Brain microvascular endothelial cell (primary cell): Measurements from ENCODE around the gene FAF1.
"Not testable (repeated sequence)": the region's sequence is repeated elsewhere in the genome, so short reads cannot be mapped to it uniquely, and the experiment has no call there.

Source experiments
- DNase-seq: peaks from one replicate; pipeline ENCODE4 v3.0.0-alpha.2; 2020
- H3K27ac ChIP-seq: fragments of 250-450 bp; sonication (Bioruptor Pico); 2 replicates; pipeline ENCODE4 v1.5.1; 2020; ENCODE audit warnings: mild to moderate bottlenecking, moderate library complexity
- H3K27me3 ChIP-seq: fragments of 250-450 bp; sonication (Bioruptor Pico); replicated peaks from 2 replicates; pipeline ENCODE4 v1.5.1; 2020; ENCODE audit warnings: mild to moderate bottlenecking
- H3K36me3 ChIP-seq: fragments of 250-450 bp; sonication (Bioruptor Pico); replicated peaks from 2 replicates; pipeline ENCODE4 v1.5.1; 2020; ENCODE audit warnings: mild to moderate bottlenecking
- H3K4me3 ChIP-seq: 2 replicates; pipeline ENCODE4 v1.5.1; 2011; ENCODE audit warnings: low read depth, mild to moderate bottlenecking, control low read depth, low read length, moderate library complexity
- in situ Hi-C: cut with HindIII; loops from 2 replicates; pipeline ENCODE4 v1.10.0; 2017; ENCODE audit warnings: low sequenced_read_pairs, low pct_ligation_motif_present
- TF ChIP-seq, protein P1 (sequence below): IDR thresholded peaks from 2 replicates; pipeline ENCODE4 v1.5.1; 2011; ENCODE audit warnings: low read depth, mild to moderate bottlenecking, moderate library complexity, low read length, control low read depth, inconsistent platforms; ENCODE audit errors: missing control alignments

FAF1 gene

DNA sequence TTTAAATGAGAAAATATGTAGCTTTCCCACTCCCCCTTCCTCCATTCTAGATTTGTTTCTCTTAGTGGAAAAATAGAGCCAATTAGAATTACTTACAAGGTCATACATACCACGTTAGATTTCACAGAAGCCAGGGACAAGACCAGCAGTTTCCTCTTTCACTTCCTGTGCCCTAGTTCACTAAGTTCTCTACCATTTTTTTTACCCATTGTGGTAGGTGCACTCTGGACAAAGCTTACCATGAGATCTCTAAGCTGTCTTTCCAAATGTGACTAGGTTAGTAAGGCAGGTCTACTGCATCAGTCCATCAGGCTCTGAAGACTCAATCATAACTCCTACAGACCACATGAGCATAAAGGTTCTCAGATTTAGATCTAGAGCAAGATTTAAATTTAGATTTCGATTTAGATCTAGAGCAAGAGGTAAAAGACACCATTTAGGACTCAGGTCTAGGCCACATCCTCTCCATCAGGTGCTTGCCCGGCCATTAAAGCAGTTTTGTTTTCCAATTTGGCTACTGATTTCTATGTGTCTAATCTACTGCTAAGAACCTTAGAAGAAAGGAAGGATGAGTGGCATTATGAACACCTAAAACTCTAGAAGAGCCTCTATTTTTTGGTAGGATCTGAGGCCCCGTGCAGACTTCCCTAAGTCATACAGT lies 235.3 kb downstream of the FAF1 start:
- H3K27me3 ChIP-seq, result no peaks in the 10 kb centered on the region
- H3K4me3 ChIP-seq, result no peak overlapping the region
- H3K36me3 ChIP-seq, result no peaks in the 10 kb centered on the region
- in situ Hi-C loops, result no loop called here
- TF ChIP-seq, protein P1, sequence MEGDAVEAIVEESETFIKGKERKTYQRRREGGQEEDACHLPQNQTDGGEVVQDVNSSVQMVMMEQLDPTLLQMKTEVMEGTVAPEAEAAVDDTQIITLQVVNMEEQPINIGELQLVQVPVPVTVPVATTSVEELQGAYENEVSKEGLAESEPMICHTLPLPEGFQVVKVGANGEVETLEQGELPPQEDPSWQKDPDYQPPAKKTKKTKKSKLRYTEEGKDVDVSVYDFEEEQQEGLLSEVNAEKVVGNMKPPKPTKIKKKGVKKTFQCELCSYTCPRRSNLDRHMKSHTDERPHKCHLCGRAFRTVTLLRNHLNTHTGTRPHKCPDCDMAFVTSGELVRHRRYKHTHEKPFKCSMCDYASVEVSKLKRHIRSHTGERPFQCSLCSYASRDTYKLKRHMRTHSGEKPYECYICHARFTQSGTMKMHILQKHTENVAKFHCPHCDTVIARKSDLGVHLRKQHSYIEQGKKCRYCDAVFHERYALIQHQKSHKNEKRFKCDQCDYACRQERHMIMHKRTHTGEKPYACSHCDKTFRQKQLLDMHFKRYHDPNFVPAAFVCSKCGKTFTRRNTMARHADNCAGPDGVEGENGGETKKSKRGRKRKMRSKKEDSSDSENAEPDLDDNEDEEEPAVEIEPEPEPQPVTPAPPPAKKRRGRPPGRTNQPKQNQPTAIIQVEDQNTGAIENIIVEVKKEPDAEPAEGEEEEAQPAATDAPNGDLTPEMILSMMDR, result no peak
- no peak overlapping the region for H3K27ac ChIP-seq
- no peak for DNase-seq

DNA sequence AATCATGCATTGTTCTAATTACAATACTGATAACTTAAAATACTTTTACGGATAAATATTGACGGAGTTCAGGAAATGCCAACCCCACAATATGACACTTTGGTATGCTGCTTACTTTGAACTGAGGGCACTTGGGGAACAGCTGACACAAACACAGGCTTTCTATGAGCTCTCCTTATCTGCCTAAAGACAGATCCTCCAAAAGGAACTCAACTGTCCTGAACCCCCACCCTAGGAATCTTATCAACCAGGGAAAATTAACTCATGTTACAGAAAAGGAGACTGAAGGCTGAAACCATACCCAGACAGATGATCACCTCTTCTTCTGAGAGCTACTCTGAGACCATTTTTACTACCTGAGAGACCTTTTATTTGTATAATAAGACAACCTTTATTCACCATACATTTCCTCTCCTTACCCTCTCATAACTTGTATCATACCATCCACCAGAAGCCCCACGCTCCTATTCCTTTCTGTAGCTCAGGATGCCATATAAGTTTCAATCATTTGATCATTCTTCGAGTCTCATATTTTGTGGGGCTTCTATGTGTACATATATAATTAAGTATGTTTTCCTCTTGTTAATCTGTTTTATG lies 239.5 kb downstream of the FAF1 start:
- TF ChIP-seq, protein P1, result no peak
- DNase-seq, result no peak
- Histone ChIP-seq H3K27ac (no peak overlapping the region), H3K36me3 (no peaks in the 10 kb centered on the region), H3K27me3 (no peaks in the 10 kb centered on the region), H3K4me3 (no peak overlapping the region)
- in situ Hi-C loops, result no loop called here

DNA sequence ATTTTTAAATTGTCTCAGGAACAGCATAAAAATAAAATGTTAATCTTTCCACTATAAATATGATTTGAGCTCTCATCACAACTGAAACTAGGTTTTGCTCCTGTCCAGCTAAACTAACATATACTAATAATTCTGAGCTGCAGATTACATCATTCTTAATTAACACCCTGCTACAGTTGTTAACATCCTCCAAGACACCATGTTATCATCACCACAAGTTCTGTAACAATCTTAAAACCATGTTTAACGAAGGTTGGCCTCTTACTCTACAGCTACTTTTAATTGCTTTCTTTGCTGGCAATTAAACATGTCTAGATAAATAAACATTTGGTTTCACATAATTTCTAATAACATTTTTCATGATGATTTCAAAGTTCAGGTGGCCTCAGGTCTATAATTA lies 240.9 kb downstream of the FAF1 start:
- Histone ChIP-seq H3K4me3 (no peak overlapping the region), H3K36me3 (no peaks in the 10 kb centered on the region), H3K27me3 (no peaks in the 10 kb centered on the region), H3K27ac (no peak overlapping the region)
- no peak for DNase-seq
- in situ Hi-C loops, result no loop called here
- TF ChIP-seq, protein P1, result no peak

DNA sequence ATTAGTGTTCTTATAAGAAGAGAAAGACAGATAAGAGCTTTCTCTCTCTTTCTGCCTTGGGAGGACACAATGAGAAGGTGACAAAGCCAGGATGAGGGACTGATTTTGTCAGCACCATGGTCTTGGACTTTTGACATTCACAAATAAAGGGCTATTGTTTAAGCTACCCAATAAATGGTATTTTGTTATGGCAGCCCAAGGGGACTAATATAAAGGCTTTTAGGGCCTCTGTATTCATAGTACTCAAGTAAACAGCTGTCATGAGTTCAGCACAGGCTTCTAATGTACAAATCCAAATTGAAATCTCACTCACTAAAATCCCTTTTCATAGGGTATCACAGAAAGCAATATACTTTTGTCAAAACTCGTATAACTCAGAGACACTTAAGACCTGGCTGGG lies 242.7 kb downstream of the FAF1 start:
- Histone ChIP-seq H3K27ac (no peak overlapping the region), H3K4me3 (no peak overlapping the region), H3K36me3 (no peaks in the 10 kb centered on the region), H3K27me3 (no peaks in the 10 kb centered on the region)
- in situ Hi-C loops, result no loop called here
- DNase-seq, result no peak
- TF ChIP-seq, protein P1, result no peak

DNA sequence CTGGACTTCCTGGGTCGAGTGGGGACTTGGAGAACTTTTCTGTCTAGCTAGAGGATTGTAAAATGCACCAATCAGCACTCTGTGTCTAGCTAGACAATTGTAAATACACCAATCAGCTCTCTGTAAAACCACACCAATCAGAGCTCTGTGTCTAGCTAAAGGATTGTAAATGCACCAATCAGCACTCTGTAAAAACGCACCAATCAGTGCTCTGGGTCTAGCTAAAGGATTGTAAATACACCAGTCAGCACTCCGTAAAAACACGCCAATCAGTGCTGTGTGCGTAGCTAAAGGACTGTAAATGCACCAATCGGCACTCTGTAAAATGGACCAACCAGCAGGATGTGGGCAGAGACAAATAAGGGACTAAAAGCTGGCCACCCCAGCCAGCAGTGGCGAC lies 243.6 kb downstream of the FAF1 start:
- H3K4me3 ChIP-seq, H3K27me3 ChIP-seq, in situ Hi-C loops, H3K36me3 ChIP-seq, H3K27ac ChIP-seq, DNase-seq: not testable (repeated sequence)

DNA sequence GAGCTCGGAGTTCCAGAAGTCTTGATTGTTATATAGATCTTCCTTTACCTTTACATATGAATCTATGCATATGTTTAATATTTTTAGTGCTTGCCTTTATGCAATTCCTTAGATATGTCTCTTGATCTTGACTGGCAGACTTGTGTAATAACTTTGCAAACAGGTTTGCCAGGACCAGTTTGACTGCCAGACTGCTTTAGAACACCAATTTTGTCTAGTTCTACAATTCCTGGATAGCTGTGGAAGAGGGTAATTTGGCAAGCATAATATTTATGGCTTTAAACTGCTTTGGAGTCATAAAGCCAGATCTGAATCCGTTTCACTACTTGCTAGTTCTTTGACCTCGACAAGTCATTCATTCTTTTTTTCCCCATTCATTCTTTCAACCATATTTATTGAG lies 250.0 kb downstream of the FAF1 start:
- no peak for DNase-seq
- no peaks in the 10 kb centered on the region for H3K36me3 ChIP-seq
- H3K27me3 ChIP-seq, result no peaks in the 10 kb centered on the region
- TF ChIP-seq, protein P1, result no peak
- H3K27ac ChIP-seq, result no peak overlapping the region
- in situ Hi-C loops, result no loop called here
- no peak overlapping the region for H3K4me3 ChIP-seq
